Stimulated activated CD8-positive, alpha-beta memory T cell treated with anti-CD3 and anti-CD28 coated beads, Interleukin-12 subunit alpha, Interleukin-12 subunit beta, amount 100 ng/mL, for 4 hours (primary cell): ENCODE results near the gene PIMREG.

Source experiments
- DNase-seq: peaks from one replicate; pipeline ENCODE4 v3.0.0-alpha.2; 2020; ENCODE audit warnings: low read depth

Gene PIMREG

GRCh38 chr17:6437956-6438355, 6.3 kb upstream of the PIMREG start:
- DNase-seq: no peak

- DNase-seq: no peak
Observed at GRCh38 chr17:6439951-6440350, 4.3 kb upstream of the PIMREG start.

DNA sequence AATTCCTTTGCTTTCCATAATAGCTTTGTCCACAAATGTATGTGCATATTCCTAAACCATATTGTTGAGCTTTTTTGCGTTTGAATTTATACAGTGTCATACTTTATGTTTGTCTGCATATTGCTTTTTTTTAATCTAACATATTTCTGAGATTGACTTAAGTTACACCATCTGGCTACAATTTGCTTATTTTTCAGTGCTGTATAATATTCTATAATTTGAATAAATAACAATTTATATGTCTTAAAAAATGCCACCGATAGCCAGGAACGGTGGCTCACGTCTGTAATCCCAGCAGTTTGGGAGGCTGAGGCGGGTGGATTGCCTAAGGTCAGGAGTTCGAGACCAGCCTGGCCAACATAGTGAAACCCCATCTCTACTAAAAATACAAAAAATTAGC, 1.5 kb upstream of the PIMREG start:
- no peak for DNase-seq

- no peak for DNase-seq
Observed at GRCh38 chr17:6444571-6445335, 498 bp downstream of the PIMREG start.

GRCh38 chr17:6446516-6447100, 2.4 kb downstream of the PIMREG start:
- no peak for DNase-seq

- DNase-seq: no peak
Observed at GRCh38 chr17:6448473-6448872, 4.2 kb downstream of the PIMREG start.

DNA sequence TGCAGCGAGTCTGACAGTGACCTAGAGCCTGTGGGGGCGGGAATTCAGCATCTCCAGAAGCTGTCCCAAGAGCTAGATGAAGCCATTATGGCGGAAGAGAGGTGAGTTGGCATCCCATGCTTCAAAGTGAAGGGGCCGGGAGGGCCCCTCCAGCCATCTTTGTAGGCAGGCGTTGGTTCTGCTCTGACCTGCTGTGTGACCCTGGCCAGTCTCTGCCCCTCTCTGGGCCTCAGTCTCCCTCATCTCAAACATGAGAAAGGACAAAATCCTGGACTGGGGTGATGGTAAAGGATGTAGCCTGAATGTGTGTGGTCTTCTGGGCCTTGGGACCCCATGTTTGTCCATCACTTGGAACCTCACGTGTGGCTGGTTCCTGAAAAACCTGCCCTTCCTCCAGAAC, 5.1 kb downstream of the PIMREG start:
- DNase-seq: no peak

GRCh38 chr17:6450926-6451832, 6.9 kb downstream of the PIMREG start:
- DNase-seq: no peak

DNA sequence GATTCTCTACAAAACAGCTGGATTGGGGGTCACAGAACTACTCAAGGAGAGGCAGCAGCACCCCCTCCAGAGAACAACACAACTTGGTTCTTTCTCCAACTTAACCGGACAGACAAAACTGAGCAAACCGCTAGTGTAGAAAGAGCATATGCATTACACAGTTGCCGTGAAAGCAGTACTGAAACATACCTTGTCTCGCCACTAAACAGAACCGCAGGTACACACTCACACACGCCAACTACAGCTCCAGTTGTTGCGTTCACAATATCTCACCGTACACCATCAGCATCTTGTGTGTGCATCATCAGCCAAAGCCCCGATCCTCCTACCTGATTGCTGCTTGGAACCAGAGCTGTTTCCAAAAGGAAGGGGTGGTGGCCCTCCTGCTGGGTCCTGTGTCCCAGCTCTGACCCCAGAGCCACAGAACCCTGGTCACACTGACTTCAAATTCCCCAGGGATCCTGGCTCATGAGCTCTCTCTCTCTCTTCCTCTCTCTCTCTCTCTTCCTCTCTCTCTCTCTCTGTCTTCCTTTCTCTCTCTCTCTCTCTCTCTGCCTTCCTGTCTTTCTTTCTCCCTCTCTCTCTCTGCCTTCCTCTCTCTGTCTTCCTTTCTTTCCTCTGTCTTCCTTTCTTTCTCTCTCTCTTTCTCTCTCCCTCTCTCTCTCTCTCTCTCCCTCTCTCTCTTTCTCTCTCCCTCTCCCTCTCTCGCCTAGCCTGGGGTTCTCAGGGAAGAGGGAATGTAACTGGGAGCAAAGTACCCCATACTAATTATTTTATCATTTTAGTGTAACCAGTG, 8.4 kb downstream of the PIMREG start:
- DNase-seq: no peak

DNA sequence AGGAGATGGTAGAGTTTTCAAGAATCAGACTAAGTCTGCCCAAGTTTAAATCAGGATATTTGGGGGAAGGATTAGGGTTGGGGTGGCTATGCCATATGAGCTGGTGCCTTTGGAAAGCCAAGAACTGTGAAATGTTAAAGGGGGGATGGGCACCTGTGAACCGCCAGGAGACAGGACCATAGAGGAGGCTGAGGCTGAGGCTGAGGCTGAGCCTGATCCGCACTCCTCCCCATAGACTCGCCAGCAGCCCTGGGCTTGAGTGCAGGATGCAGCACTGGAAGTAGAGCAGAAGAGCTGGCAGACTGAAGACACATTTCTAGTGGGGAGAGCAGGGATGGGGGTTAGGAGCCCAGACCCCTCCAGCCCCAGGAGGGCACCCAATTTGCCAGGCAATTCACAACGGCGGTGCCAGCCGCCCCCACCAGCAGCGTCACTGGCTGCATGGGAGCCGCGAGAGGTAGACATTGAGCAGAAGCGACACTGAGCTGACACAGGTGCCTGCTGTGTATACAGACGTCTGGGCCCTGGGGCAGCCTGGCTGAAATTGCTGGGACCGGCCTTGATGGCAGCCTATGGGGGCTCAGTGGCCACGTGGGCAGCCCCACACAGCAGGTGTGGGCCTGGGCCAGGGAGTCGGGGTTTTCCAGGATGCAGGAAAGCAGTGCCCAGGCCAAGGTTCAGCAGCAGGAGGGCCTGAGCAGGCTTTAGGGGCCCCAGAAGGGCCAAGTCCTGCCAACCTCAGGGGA, 9.2 kb downstream of the PIMREG start:
- no peak for DNase-seq

- DNase-seq: no peak
Observed at GRCh38 chr17:6454495-6455320, 10.5 kb downstream of the PIMREG start.

DNA sequence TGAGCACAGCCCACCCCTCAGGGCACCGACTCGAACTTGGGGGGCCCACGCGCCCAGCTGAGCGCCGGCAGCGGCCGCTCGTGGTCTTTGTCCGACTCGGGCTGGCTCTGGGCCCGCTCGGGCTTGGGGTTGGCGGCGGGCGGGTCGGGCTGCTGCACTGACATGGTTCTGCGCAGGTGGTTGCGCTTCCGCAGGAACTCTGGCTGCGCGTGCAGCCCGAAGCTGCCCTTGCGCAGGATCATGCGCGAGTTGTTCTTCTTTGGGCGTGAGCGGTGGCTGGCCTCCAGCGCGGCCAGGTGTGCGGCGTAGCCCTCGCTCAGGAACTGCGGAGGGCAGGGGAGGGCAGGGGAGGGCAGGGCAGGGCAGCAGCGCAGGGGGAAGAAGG, 11.1 kb downstream of the PIMREG start:
- no peak for DNase-seq

DNA sequence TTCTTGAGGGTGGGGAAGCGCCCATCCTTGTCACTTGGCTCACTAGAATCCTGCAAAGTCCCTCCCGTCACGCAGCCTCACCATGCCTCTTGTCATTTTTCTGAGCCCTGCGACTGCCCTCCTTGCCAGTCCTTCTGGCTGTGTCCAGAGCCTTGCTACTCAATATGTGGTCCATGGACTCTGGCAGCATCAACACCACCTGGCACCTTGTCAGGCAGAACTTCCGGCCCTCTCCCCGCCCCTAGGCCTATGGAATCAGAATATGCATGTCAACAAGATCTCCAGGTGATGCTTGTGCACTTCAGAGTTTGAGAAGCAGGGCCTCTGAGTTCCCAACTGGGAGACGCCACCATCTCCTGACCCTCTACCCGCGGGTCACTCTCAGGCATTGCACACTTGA, 12.1 kb downstream of the PIMREG start:
- no peak for DNase-seq

GRCh38 chr17:6456914-6457687, 12.8 kb downstream of the PIMREG start:
- no peak for DNase-seq

DNA sequence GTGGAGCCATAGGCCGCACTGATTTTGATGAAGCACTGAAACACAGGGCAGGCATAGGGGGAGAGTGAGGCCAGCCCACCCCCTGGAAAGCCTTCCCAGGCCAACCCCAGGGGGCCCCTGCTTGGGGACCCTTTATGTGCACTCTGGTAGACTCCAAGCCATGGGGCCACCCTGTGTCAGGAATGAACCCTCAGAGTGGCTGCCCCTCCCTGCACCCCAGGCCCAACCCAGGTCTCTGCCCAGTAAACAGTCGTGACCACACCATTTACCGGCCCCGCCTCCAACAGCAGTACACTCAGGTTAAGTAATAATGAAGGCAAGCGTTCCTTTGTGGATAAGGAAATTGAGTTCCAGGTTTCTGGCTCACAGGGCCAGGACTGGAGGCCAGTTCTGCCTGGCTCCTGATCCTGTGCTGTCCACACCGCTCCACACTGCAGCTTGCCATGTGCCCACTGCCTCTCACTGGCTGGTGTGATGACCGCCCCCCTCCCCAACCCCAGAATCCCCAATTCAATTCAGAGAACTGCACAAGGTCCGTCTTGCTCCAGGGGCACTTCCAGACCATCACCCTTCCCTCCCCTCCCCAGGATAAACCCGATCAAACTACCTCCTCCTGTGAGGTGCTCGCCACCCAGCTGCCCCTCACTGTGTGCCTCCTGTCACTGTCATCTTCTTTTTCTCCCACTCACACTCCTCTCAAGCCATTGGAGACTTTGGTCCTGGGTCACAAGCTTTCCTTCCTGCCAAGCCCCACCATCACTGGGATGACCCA, 13.6 kb downstream of the PIMREG start:
- no peak for DNase-seq

GRCh38 chr17:6458460-6458950, 14.2 kb downstream of the PIMREG start:
- no peak for DNase-seq

GRCh38 chr17:6460531-6461161, 16.4 kb downstream of the PIMREG start:
- DNase-seq: no peak

- DNase-seq: no peak
Observed at GRCh38 chr17:6461246-6461645, 17.0 kb downstream of the PIMREG start.
